NCI-H2196 (cell line): ENCODE results near the gene WHRN.
A peak's percentile ranks its signal among the peaks of the same experiment; 100 is the strongest.

Experiments used
- DNase-seq: peaks from one replicate; lab custom pipeline; 2025; ENCODE audit not compliant: unreplicated experiment; lab: John Stamatoyannopoulos, UW

The WHRN gene

GRCh38 chr9:114473447-114473801 is 31.8 kb downstream of the WHRN start:
- no peak for DNase-seq

DNA sequence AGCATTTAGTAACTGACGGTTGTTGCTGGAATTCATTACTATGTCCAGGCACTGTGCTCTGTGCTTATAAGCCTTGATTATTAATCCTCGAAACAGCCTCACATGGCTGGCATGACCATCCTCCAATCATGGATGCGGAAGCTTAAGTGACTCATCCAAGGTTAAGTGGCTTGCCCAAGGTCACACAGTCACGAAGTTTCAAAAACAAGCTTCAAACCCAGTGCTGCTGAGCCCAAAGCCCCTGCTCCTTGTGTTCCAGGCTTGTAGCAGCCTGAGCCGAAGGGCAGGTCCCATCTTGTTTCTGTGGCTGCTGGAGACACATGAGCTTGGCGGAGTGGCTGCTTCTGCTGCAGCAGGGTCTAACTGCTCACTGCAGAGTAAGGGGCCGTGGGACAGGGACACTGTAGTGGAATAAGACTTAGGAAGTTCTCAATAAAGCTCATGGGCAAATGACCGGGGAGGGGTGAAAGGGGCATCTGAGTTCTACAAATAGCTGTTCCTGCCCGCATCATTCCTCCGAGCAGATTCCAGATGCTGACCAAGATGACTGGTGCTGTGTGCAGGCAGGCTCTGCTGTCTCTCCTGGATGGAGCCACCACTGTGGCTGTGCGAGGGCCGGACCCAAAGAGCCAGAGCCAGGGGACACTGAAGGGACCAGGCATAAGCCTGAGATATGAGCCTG is 32.4 kb downstream of the WHRN start:
- DNase-seq = no peak

- DNase-seq = no peak
Observed at GRCh38 chr9:114471157-114471556, 34.1 kb downstream of the WHRN start.

DNA sequence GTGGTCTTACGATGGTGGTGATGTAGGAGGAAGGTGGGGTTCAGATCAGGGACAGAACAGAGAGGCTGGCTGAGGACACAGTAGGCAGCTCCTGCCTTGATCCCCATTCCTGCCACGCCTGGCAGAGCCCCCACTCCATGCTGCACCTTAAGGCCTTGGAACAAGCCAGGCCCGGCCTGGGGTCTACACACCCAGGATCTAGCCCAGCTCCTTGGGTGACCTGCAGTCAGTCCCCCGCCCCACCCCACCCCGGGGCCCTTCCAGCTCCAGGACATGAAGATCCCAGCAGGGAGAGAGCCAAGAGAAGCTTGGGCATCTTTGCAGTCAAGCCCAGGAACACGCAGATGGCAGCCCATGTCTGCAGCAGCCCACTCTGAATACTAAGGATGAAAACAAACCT is 34.7 kb downstream of the WHRN start:
- DNase-seq = no peak

DNA sequence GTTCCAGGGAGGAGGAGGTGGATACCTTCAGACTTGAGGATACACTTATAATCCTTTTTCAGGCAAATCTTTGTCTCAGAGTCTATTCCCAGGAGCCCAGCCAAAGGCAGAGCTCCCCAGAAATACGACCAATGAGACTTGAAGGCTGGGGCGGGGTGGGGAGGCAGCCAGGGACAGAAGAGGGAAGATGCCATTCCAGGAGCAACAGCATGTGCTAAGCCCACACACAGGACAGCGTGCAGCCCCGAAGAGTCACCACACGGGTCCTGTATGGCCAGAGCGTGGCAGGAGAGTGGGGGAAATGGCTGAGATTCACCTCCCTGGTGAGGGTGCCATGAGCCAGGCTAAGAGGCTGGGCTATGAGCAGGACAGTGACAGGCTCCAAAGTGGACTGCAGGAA is 35.2 kb downstream of the WHRN start:
- no peak for DNase-seq

DNA sequence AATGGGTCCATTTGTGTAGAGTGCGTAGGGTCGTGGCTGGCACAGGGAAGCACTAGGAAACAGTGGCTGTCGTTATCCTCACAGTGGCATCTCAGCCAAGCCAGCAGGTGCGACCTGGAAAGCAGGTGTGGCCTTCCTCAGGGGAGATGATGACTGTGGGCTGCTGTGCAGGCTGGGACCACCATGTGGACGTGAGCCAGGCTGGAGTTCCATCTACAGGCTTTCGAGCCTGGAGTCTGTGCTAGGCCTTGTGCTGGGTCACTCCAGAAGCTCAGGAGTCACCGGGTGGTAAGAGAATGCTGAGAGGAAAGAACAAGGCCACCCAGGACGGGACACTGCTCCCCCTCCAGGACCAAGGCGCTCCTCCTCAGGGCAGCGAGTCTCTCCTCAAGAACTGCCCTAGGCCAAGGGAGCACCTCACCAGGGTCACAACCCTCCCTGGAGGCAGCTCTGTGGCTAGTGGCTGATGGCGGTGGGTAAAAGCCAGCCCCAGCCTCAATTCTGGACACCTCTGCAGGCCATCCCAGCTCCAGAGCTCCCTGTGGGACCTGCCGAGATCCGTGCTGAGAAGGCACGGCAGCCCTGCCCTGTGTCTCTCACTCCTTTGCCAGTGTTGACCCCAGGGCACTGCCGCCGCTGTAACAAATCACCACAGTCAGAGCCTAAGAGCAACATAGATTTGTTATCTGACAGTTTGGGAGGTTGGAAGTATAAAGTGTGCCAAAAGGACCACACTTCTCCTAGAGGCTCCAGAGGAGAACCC is 36.0 kb downstream of the WHRN start:
- DNase-seq = no peak

GRCh38 chr9:114467910-114468309 is 37.4 kb downstream of the WHRN start:
- no peak for DNase-seq

GRCh38 chr9:114467226-114467750 is 38.0 kb downstream of the WHRN start:
- DNase-seq = no peak

GRCh38 chr9:114465906-114466900 is 39.1 kb downstream of the WHRN start:
- no peak for DNase-seq

DNA sequence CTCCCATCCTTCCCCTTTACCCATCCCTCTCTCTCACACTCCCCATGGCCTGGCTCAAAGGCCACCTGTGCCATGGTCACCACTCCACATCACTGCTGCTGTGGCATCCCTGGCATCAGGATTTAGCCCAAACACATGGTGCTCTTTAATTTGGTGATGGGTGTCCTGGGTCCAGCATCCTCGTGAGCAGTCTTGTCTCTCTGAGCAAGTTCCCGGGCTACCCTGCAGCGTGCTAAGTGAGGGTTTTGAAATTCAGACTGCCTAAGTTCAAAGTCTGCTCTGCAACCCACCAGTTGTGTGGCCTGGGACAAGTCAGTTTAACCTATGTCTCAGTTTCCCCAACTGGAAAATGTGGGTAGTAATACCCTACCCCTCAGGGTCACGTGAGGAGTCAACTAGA is 39.9 kb downstream of the WHRN start:
- DNase-seq = no peak

DNA sequence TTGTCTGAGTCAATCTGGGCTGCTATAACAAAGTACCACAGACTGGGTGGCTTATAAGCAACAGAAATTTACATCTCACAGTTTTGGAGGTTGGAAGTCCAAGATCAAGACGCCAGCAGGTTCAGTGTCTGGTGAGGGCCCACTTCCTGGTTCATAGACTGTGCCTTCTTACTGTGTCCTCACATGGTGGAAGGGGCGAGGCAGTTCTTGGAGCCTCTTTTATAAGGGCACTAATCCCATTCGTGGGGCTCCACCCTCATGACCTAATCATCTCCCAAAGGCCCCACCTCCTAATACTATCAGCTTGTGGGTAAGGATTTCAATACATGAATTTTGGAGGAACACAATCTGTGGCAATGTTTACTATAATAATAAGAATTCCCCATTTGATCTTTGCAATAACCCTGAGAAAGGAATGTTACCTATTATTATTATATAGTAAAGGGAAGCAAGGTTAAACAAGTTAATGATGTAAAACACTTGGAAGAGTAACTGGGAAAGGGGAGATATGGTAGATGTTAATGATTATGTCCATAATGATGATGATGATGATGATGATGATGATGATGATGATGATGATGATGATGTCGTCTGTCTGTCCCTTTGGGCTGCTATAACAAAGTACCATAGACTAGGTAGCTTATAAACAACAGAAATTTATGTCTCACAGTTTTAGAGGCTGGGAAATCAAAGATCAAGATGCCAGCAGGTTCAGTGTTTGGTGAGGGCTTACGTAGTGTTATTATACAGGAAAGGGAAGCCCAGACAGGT is 40.8 kb downstream of the WHRN start:
- no peak for DNase-seq

DNA sequence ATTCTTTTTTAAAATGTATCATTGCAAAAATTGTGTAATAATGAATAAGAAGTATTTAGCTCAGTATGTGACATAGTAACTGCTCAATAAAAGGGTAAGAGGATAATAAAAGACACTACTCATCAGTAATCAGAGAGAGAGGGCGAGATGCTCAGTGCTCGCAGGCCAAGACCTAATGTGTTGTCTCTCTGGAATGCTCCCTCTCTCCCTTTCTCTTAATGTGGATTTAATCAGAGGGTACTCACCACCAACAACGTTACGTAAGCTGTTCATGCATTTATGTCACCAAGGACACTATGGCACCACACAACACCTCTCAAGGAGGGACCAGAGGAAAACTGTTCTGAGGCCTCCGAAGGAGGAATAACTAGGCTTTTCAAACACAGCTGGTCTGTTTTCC is 42.5 kb downstream of the WHRN start:
- no peak for DNase-seq

DNA sequence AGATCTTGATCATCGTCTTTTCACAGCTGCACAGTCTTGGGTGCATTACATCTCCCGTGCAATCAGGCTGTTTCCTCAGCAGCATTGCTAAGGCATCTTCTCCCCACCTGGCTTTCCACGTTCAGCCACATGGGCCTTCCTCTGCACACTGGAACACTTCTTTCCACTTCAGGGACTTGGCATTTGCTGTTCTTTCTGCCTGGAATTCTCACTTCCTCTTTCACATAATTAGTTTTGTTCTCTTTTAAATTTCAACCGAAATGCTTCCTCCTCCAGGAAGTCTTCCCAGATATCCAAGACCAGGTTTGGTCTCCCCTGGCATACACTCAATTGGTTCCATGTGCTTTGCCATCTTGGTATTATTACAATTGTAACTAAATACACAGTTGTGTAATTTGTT is 43.8 kb downstream of the WHRN start:
- DNase-seq = no peak

GRCh38 chr9:114460513-114461199 is 44.6 kb downstream of the WHRN start:
- no peak for DNase-seq

DNA sequence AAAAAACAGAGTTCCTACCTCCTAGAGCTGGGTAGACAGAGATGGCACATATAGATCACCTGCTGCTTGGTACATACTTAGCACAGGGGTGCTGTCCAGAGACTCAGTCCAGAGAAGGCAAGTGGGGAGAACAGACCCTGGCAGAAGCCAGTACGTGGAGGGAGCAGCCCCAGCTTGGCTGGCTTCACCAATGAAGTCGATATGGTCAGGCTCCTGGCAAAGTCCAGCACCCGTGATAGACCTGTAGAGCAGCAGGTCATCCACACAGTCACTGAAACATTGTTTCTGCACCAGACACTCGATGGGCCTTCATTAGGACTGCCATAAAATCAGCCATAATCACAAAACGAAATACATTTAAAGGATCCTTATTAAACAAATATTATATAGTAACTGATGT is 45.8 kb downstream of the WHRN start:
- DNase-seq = no peak

- no peak for DNase-seq
Observed at GRCh38 chr9:114456929-114457328, 48.3 kb downstream of the WHRN start.

- DNase-seq = no peak
Observed at GRCh38 chr9:114454652-114455051, 50.6 kb downstream of the WHRN start.

GRCh38 chr9:114452219-114453165 is 52.8 kb downstream of the WHRN start:
- peak; percentile 40 for DNase-seq

DNA sequence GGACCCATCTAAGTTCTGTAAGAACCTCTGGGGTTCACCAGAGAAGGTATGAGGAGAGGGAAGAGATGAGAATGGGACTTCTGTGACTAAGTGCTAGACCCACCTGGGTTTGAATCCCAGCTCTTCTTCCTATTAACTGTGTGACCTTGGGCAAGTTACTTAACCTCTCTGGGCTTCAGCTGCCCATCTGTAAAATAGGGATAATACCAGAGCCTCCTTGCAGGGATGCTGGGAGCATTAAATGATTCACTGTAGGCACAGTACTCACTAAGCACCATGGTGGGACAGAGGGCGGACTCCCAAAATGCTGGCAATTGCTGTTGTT is 53.6 kb downstream of the WHRN start:
- no peak for DNase-seq
